LNCAP (cell line): ENCODE data around the gene FBXO33.

Experiments
- CTCF ChIP-seq: fragments of 450-650 bp; IDR thresholded peaks from 2 replicates; pipeline ENCODE4 v1.5.1; 2017; ENCODE audit warnings: mild to moderate bottlenecking

The FBXO33 gene

DNA sequence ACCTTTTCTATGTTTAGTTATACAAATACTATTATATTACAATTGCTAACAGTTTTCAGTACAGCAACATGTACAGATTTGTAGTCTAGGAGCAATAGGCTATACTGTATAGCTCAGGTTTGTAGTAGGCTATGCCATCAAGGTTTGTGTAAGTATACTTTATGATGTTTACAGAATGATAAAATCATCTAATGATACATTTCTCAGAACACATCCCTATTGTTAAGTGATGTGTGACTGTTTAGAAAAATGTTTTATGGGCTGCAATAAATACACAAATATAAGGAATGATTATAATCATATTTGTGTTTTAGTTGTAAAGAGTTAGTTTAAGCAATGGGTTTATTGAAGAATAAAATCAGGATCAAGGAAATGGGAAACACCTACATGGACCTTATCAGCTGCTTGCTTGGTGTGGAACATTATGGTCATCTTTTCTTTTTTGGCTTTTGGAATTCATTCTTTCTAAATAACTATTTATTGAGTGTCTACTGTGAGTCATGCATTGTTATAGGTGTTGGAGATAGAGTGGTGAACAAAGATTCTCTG lies 24.5 kb upstream of the FBXO33 start:
- no peak for TF ChIP-seq CTCF

DNA sequence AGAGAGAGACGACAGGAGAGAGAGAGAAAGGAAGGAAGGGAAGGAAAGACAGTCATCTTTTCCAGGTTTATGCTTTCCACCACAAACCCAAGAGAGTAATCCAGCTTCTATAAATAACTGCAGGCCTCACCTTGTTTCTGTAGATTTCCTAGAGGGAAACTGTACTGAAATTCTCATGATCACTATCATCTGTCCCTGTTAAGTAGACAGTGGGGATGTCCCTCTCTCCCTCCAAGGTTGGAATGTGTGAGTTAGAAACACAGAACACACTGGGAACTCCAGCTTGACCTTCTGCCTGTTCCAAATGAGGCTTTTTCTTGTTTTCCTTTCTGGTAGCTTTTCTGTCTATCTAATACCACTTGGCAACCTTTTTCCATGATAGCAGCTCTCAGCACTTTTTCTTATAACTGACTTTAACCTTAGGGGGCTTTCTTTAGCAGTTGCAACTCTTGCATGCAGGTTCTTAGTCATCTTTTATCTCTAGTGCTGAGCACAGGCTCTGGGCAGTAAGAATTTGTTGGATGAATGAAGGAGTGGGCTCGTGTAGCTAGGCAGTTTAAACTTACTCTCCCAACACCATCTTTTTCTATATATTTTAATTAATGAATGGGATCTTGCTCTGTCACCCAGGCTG lies 22.8 kb upstream of the FBXO33 start:
- TF ChIP-seq CTCF: no peak

DNA sequence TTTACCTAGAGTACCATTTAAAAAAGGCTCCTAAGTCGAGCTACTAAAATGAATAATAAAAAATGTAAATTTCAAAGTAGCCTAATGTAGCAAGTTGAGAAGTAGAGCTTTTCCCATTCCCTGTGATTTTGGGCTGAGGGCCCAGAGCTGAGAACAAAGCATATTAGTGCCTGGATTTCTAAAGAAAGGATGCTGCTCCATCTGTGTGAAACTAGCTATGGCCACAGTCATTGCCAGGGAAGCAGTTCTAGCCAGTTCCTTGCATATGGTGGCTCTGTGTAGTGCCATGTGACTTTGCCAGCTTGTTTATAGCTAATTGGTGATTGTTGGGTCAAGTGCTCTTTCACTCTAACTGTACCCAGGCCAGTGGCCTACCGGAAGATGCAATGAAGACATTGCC lies 20.4 kb upstream of the FBXO33 start:
- no peak for TF ChIP-seq CTCF

GRCh38 chr14:39451811-39452210 lies 19.6 kb upstream of the FBXO33 start:
- no peak for TF ChIP-seq CTCF

GRCh38 chr14:39447175-39447661 lies 15.0 kb upstream of the FBXO33 start:
- TF ChIP-seq CTCF: no peak

DNA sequence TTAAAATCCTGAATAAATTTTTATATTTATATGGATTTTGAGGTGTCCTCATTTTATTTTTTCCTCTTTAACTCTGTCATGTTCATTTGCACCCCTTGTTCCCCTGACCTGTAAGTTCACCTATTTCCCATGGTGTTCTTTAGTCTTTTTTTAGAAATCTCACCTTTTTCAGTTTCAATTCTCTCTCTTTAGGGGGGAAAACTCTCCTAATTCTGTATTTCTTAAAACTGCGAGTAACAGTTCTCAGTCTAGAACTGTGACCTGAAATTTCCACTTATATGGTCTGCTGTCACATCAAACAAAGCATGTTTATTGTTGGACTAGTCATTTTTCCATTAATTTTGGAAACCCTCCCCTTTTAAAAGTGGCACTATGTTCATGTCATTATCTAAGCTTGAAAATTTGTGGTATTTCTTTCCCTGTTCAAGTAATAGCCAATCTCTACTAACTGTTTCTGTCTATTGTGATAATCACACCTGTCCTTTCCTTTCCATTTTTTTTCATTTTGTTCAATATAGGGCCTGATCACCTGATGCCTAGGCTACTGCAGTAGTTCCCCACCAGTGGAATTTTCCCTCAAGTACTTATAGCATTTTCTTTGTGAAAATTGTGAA lies 14.0 kb upstream of the FBXO33 start:
- TF ChIP-seq CTCF: no peak

GRCh38 chr14:39442293-39442692 lies 10.1 kb upstream of the FBXO33 start:
- TF ChIP-seq CTCF: no peak
